HEK293 (cell line): ENCODE results near the gene CROT.

Source experiments
- CTCF ChIA-PET: fragments of 350-600 bp; formaldehyde crosslinking; extraction: SDS; loops from one replicate; lab custom pipeline; 2021; ENCODE audit warnings: antibody characterized with exemption; lab: Yijun Ruan, JAX
- POLR2A ChIA-PET: fragments of 300-600 bp; formaldehyde crosslinking; extraction: SDS; loops from one replicate; lab custom pipeline; 2020; ENCODE audit warnings: antibody characterized with exemption, inconsistent platforms; lab: Yijun Ruan, JAX
- H3K27ac ChIP-seq: fragments of 200-500 bp; sonication (Bioruptor generic); 2 replicates; pipeline ENCODE4 v1.5.1; 2014; ENCODE audit warnings: low read depth, low read length, control low read depth, inconsistent platforms; ENCODE audit errors: extremely low read depth
- H3K36me3 ChIP-seq, 2 experiments: fragments of 200-500 bp in 1 of 2; sonication (Bioruptor generic) in 1 of 2; 1 replicate in 1 of 2; 2 replicates in 1 of 2; pipeline ENCODE4 v1.5.1; 2014 to 2017; ENCODE audit warnings: inconsistent platforms in 2 of 2, low read length in 2 of 2; ENCODE audit not compliant: control insufficient read depth in 2 of 2, insufficient read depth in 1 of 2
- H3K4me1 ChIP-seq: fragments of 200-500 bp; sonication (Bioruptor generic); 2 replicates; pipeline ENCODE4 v1.5.1; 2014; ENCODE audit warnings: mild to moderate bottlenecking, low read length, inconsistent platforms; ENCODE audit not compliant: control insufficient read depth, insufficient read depth
- H3K4me3 ChIP-seq: 2 replicates; pipeline ENCODE4 v1.5.1; 2011; ENCODE audit warnings: low read depth, mild to moderate bottlenecking, control low read depth, low read length, moderate library complexity
- H3K9me3 ChIP-seq: fragments of 200-500 bp; sonication (Bioruptor generic); 2 replicates; pipeline ENCODE4 v1.5.1; 2014; ENCODE audit warnings: low read depth, low read length, inconsistent platforms; ENCODE audit not compliant: control insufficient read depth, insufficient read depth
- ZNF404 ChIP-seq: fragments of 450-650 bp; formaldehyde crosslinking; IDR thresholded peaks from 2 replicates; pipeline ENCODE4 v1.5.1; 2017; ENCODE audit warnings: missing biosample characterization, missing genetic modification characterization

CROT gene

GRCh38 chr7:87448388-87448787 is 102.9 kb downstream of the CROT start:
- no peak for TF ChIP-seq ZNF404 (tag by site-specific recombination)
- H3K4me3 ChIP-seq: no peak overlapping the region
- no peaks in the 10 kb centered on the region for H3K4me1 ChIP-seq
- H3K9me3 ChIP-seq: no peaks in the 10 kb centered on the region
- ChIA-PET POLR2A (no interaction called here), CTCF (no interaction called here)
- H3K36me3 ChIP-seq: no peaks in the 10 kb centered on the region
- no peak overlapping the region for H3K27ac ChIP-seq
